ENCODE data around the gene CD151.

The CD151 gene

GRCh38 chr11:829847-830294 lies 2.9 kb upstream of the CD151 start:
- peak in 1 of 2 donors; percentile 3 for ATAC-seq

GRCh38 chr11:830295-831117 lies 2.2 kb upstream of the CD151 start:
- ATAC-seq = peak; percentile 52 to 53

- no peak for ATAC-seq
Measured at GRCh38 chr11:831118-831864, 1.5 kb upstream of the CD151 start.

GRCh38 chr11:831961-832528 lies 707 bp upstream of the CD151 start:
- ATAC-seq = no peak

GRCh38 chr11:833114-833791 lies 501 bp downstream of the CD151 start:
- ATAC-seq = peak; percentile 20 to 22

GRCh38 chr11:833849-834311 lies 1.1 kb downstream of the CD151 start:
- no peak for ATAC-seq

- no peak for ATAC-seq
Measured at GRCh38 chr11:834371-835316, 1.9 kb downstream of the CD151 start.

- ATAC-seq = no peak
Measured at GRCh38 chr11:836274-836673, 3.5 kb downstream of the CD151 start.

GRCh38 chr11:836700-837099 lies 3.9 kb downstream of the CD151 start:
- ATAC-seq = no peak

- ATAC-seq = no peak
Measured at GRCh38 chr11:837189-837989, 4.6 kb downstream of the CD151 start.

GRCh38 chr11:837990-838307 lies 5.2 kb downstream of the CD151 start:
- ATAC-seq = no peak

- ATAC-seq = no peak
Measured at GRCh38 chr11:838441-839279, 5.9 kb downstream of the CD151 start.

- no peak for ATAC-seq
Measured at GRCh38 chr11:839280-839623, 6.5 kb downstream of the CD151 start.

- no peak for ATAC-seq
Measured at GRCh38 chr11:839875-840617, 7.3 kb downstream of the CD151 start.

- ATAC-seq = peak; percentile 46 to 52
Measured at GRCh38 chr11:841981-842369, 9.2 kb downstream of the CD151 start.

GRCh38 chr11:842370-843002 lies 9.7 kb downstream of the CD151 start, which contains the start of the genes POLR2L and TSPAN4:
Gene POLR2L (minus strand): TSS chr11:842529. CDS start chr11:842508, 21 bp downstream.
Gene TSPAN4 (plus strand): TSS chr11:842852. CDS start chr11:850305, 7,453 bp downstream.
- peak; percentile 83 to 85 for ATAC-seq

- no peak for ATAC-seq
Measured at GRCh38 chr11:843086-843734, 10.5 kb downstream of the CD151 start.
